Measurements from ENCODE around the gene ABCA2.

Gene ABCA2

DNA sequence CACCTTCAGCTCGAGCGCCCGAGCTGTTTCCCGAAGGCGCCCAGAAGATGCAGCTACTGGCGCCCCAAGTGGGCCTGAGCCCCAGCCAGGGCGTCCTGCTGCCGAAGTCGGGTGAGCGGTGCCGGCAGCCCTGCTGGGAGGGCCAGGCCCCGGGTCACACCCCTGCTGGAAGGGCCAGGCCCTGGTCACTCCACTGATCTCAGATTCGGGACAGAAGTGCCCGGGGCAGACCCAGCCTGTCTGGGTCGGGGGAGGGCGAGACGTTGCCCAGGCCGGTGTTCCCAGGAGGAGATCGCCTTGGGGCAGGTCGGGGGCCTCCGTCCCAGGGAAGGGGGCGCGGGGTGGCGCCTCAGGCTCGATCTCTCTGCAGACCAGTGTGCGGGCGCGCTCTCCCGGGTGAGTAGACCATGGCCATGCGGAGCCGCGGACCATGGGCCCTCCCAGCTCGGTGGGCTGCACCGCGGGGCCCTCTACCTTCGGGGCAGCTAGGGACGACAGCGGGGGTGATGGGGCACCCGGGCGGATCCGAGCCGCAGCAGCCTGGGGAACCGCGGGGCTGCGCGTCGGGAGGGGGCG is 42.9 kb downstream of the ABCA2 start:
- H3K36me3 Mint-ChIP-seq (ENCODE audit: low read depth): no peaks in the 10 kb centered on the region
- no peak overlapping the region for H3K4me3 Mint-ChIP-seq
- no peak overlapping the region for H3K27ac Mint-ChIP-seq
- H3K4me1 Mint-ChIP-seq: peaks cover 8% of the 10 kb centered on the region
- no peaks in the 10 kb centered on the region for H3K9me3 Mint-ChIP-seq
- H3K27me3 Mint-ChIP-seq (ENCODE audit: low read depth): peaks cover 12% of the 10 kb centered on the region
- TF ChIP-seq, protein P1, sequence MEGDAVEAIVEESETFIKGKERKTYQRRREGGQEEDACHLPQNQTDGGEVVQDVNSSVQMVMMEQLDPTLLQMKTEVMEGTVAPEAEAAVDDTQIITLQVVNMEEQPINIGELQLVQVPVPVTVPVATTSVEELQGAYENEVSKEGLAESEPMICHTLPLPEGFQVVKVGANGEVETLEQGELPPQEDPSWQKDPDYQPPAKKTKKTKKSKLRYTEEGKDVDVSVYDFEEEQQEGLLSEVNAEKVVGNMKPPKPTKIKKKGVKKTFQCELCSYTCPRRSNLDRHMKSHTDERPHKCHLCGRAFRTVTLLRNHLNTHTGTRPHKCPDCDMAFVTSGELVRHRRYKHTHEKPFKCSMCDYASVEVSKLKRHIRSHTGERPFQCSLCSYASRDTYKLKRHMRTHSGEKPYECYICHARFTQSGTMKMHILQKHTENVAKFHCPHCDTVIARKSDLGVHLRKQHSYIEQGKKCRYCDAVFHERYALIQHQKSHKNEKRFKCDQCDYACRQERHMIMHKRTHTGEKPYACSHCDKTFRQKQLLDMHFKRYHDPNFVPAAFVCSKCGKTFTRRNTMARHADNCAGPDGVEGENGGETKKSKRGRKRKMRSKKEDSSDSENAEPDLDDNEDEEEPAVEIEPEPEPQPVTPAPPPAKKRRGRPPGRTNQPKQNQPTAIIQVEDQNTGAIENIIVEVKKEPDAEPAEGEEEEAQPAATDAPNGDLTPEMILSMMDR (IDR thresholded peaks at IDR 0.05; ENCODE audit: unreplicated experiment in 3 of 3): no peak

DNA sequence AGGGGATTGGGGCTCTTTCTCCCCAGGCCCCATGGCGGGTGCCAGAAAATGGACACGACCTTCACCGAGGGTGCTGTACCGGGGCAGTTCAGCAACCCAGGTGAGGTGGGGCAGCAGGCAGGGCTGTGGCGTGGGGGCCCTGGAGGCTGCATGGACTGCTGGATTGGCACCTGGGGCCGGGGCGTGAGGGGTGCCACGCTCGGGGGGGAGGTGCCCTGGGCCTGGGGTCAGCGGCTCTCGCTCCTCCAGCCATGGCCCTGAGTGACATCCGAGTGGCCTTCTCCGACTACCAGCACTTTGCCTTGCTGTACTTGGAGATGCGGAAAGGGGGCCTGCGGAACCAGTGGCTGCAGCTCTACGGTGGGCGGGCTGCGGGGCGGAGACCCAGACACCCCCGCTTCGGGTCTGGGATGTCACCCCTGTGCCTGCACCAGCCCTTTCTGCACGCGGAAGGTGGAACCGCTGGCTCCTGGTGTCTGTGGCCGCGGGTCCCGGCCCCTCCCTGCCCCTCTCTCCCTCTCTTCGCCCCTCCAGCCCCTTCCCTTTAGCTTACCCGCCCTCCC is 43.5 kb downstream of the ABCA2 start:
- no peak overlapping the region for H3K4me3 Mint-ChIP-seq
- H3K36me3 Mint-ChIP-seq (ENCODE audit: low read depth): no peaks in the 10 kb centered on the region
- H3K9me3 Mint-ChIP-seq: no peaks in the 10 kb centered on the region
- peaks cover 12% of the 10 kb centered on the region for H3K27me3 Mint-ChIP-seq (ENCODE audit: low read depth)
- H3K27ac Mint-ChIP-seq: no peak overlapping the region
- peaks cover 8% of the 10 kb centered on the region for H3K4me1 Mint-ChIP-seq
- TF ChIP-seq, protein P1 (IDR thresholded peaks at IDR 0.05; ENCODE audit: unreplicated experiment in 3 of 3): no peak

DNA sequence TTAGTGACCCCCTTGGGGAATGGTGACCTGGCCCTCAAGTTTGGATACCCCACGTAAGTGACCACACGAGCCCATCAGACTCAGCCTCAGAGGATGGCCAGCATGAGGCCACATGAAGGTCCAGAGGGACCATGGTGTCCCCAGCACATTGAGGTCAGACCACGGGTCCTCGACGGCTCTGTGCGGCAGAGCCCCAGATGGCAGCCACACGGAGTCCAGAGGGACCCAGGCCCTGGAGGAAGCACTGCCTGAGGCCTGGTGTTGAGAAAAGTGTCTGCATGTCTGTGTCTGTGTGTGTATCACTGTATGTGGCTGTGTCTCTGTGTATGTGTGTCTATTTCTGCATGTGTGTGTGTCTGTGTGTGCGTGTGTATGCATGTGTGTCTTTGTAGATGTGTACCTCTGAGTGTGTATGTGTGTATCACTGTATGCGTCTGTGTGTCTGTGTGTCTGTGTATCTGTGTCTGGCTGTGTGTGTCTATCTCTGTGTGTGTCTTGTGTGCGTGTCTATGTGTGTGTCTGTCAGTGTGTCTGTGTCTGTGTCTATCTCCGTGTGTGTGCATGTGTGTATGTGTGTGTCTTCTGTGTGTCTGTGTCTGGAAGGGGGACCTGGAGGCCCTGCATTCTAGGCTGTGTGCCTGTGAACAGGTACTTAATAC is 44.3 kb downstream of the ABCA2 start:
- peak overlapping the region in 2 of 3 experiments; percentile 2 to 6 for H3K4me3 Mint-ChIP-seq
- TF ChIP-seq, protein P1 (IDR thresholded peaks at IDR 0.05; ENCODE audit: unreplicated experiment in 3 of 3): no peak
- H3K27me3 Mint-ChIP-seq (ENCODE audit: low read depth): peaks cover 6% of the 10 kb centered on the region
- peak overlapping the region in 1 of 3 experiments; percentile 13 for H3K27ac Mint-ChIP-seq
- H3K36me3 Mint-ChIP-seq (ENCODE audit: low read depth): no peaks in the 10 kb centered on the region
- no peaks in the 10 kb centered on the region for H3K9me3 Mint-ChIP-seq
- H3K4me1 Mint-ChIP-seq: peaks cover 8% of the 10 kb centered on the region

DNA sequence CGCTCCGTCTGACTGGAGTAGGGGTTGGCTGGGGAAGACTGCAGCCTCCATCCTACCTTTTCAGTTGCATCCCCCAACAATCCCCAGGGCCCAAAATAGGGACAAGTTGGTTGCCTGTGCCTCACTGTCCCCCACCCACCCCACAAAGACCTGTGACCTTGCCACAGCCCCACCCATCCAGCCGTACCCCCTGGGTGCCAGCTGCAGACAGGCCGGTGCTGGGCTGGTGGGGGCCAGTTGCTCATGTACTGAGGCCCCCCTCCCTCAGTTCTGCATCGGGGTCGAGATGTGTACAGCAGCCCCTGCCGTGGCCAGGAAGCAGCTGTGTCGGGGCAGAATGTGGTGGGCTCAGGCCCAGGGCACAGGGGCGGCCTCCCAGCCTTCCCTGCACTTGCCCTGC is 44.9 kb downstream of the ABCA2 start:
- H3K36me3 Mint-ChIP-seq (ENCODE audit: low read depth): no peaks in the 10 kb centered on the region
- peaks cover 5% of the 10 kb centered on the region for H3K27me3 Mint-ChIP-seq (ENCODE audit: low read depth)
- peaks cover 8% of the 10 kb centered on the region for H3K4me1 Mint-ChIP-seq
- no peak overlapping the region for H3K27ac Mint-ChIP-seq
- H3K4me3 Mint-ChIP-seq: no peak overlapping the region
- H3K9me3 Mint-ChIP-seq: no peaks in the 10 kb centered on the region
- TF ChIP-seq, protein P1 (IDR thresholded peaks at IDR 0.05; ENCODE audit: unreplicated experiment in 3 of 3): no peak

DNA sequence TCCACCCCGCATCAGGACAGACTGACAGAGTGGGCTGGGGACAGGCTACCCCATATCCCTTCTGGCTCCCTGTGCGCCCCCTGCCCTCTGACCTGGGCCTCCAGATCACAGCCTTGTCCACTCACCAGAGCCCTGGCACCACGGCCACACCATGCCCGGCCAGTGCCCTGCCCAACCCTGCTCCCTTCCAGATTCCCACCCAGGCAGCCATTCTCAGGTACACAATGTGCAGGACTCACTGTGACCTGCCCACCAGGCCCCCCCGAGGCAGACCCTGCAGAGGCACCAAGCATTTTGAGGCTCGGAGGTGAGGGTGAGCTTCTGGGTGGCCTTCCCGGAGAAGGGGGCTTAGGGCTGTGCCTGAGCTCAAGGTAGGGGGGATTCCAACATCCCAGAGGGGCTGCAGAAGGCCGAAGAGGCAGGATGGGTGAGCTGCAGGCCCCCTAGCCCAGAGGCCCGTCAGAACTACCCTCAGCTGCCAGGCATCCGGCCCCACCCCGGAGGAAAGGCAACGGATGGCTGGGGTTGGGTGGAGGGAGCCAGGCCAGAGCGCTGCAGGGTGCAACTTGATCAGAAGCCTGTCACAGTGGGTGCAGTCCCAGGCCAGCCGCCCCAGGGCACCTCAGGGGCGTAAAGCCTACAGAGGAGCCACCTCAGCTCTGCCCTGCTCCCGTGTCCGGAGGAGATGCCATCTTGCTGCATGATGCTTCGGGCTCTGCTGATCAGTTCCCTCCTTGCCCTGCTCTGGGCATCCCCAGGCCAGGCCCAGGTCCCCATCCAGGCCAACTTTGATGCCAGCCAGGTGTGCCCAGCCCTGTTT is 45.6 kb downstream of the ABCA2 start, which contains the start of gene LCNL1:
LCNL1 (plus strand) TSS at position 762 of the 820 bp plus-strand sequence. CDS start 594 bp downstream, outside the sequence.
- Mint-ChIP-seq H3K36me3 (ENCODE audit: low read depth) (no peaks in the 10 kb centered on the region), H3K4me1 (peaks cover 4% of the 10 kb centered on the region), H3K27me3 (ENCODE audit: low read depth) (peaks cover 5% of the 10 kb centered on the region), H3K27ac (peak within 1 kb of the TSS in 1 of 3 experiments; percentile 13), H3K9me3 (no peaks in the 10 kb centered on the region), H3K4me3 (peak within 1 kb of the TSS in 1 of 3 experiments; percentile 2)
- TF ChIP-seq, protein P1 (IDR thresholded peaks at IDR 0.05; ENCODE audit: unreplicated experiment in 3 of 3): no peak

Data from nephron (organoid).